MM.1S (cell line): ENCODE results near the gene RIOK3.

Source experiments
- EZH2 ChIP-seq: fragments of 300-600 bp; sonication (generic); optimal IDR thresholded peaks from 2 replicates; pipeline ENCODE3; 2017; ENCODE audit warnings: low read depth, mild to moderate bottlenecking, antibody characterized with exemption, low read length, mixed read lengths
- EZH2phosphoT487 ChIP-seq: fragments of 300-600 bp; sonication (generic); IDR thresholded peaks from 2 replicates; pipeline ENCODE4 v1.6.1; 2018; ENCODE audit warnings: antibody characterized with exemption, low read length

DNA sequence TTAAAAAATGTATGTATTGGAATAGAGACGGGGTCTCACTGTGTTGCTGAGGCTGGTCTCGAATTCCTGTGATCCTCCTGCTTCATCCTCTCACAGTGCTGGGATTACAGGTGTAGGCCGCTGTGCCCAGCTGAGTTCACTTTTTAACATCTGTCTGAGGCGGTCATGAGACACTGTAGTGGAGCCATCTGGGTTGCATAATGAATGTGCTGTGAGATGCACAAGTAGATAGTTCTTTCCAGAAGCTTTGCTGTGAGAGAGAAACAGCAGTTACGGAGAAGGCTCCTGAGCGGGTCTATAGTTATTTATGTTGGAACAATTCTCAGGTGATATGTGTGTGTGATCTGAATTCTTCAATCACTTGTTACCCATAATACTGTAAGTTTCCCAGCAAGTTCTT is 53.3 kb downstream of the RIOK3 start:
- TF ChIP-seq EZH2phosphoT487 (no peak), EZH2 (no peak)
